DLD1 (cell line): ENCODE results near the gene METTL27.
"Not testable (repeated sequence)": the region's sequence is repeated elsewhere in the genome, so short reads cannot be mapped to it uniquely, and the experiment has no call there.

Source experiments
- in situ Hi-C: cut with HindIII; loops from 2 replicates; pipeline ENCODE4 v1.10.0; 2017; ENCODE audit warnings: low sequenced_read_pairs

Gene METTL27

GRCh38 chr7:73839743-73840714 lies 2.3 kb downstream of the METTL27 start:
- in situ Hi-C loops, result no loop called here

GRCh38 chr7:73839290-73839689 lies 3.0 kb downstream of the METTL27 start:
- in situ Hi-C loops, result no loop called here

- in situ Hi-C loops, result no loop called here
These were observed 3.7 kb downstream of the METTL27 start for GRCh38 chr7:73838642-73839041.

DNA sequence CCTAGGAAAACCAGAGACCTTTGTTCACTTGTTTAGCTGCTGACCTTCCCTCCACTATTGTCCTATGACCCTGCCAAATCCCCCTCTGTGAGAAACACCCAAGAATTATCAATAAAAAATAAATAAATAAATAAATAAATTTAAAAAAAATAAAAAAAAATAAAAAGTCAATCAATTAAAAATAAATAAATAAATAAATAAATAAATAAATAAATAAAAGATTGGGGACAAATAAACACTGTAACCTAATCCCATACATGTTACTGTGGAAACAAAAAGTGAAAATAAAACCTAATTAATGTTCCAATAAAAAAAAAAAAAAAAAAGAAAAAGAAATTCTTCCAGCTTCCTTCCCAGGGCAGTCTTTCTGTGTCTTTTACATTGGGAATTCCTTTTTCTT lies 5.1 kb downstream of the METTL27 start:
- in situ Hi-C loops, result not testable (repeated sequence)

GRCh38 chr7:73834626-73835191 lies 7.6 kb downstream of the METTL27 start:
- in situ Hi-C loops, result no loop called here

DNA sequence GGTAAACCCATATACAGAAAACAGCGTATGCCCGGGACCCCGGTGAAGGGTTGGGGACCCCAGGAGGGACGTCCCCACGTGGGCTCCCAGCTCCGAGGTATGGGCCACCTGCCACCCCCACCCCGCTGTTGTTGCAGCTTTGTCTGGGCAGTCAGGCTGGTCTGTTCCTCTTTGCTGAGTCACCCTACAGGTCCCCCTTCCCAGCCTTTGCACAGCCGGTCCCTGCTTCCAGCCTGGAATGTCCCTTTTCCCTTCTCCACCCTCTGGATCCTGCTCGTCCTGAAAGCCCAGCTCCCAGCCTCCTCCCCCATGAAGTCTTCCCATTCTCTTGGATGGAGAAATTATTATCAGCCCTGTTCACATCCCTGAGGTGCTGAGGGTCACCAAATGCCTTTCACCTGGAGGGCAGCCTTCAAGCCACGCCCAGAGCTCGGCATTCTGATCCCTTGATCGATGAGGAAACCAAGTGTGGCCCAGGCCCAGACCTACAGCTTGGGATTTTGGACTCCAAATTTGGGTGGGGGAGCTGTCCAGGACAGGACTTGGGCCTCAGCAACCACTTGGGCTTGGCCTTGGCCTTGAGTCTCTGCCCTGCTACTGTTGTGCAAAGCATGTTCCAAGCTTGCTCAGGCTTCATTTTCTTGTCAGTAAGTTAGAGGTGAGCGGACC lies 8.9 kb downstream of the METTL27 start:
- in situ Hi-C loops, result no loop called here

- in situ Hi-C loops, result no loop called here
These were observed 9.5 kb downstream of the METTL27 start for GRCh38 chr7:73832806-73833205.

DNA sequence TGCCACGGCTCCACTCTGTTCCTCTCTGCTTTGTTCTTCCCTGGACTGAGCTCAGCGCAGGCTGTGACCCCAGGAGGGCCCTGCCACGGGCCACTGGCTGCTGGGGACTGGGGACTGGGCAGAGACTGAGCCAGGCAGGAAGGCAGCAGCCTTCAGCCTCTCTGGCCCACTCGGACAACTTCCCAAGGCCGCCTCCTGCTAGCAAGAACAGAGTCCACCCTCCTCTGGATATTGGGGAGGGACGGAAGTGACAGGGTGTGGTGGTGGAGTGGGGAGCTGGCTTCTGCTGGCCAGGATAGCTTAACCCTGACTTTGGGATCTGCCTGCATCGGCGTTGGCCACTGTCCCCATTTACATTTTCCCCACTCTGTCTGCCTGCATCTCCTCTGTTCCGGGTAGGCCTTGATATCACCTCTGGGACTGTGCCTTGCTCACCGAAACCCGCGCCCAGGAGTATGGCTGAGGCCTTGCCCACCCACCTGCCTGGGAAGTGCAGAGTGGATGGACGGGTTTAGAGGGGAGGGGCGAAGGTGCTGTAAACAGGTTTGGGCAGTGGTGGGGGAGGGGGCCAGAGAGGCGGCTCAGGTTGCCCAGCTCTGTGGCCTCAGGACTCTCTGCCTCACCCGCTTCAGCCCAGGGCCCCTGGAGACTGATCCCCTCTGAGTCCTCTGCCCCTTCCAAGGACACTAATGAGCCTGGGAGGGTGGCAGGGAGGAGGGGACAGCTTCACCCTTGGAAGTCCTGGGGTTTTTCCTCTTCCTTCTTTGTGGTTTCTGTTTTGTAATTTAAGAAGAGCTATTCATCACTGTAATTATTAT lies 10.3 kb downstream of the METTL27 start:
- in situ Hi-C loops, result no loop called here

DNA sequence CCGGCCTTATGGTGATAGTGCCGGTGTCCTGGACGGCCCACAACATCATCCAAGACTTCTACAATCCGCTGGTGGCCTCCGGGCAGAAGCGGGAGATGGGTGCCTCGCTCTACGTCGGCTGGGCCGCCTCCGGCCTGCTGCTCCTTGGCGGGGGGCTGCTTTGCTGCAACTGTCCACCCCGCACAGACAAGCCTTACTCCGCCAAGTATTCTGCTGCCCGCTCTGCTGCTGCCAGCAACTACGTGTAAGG lies 10.8 kb downstream of the METTL27 start:
- in situ Hi-C loops, result no loop called here

DNA sequence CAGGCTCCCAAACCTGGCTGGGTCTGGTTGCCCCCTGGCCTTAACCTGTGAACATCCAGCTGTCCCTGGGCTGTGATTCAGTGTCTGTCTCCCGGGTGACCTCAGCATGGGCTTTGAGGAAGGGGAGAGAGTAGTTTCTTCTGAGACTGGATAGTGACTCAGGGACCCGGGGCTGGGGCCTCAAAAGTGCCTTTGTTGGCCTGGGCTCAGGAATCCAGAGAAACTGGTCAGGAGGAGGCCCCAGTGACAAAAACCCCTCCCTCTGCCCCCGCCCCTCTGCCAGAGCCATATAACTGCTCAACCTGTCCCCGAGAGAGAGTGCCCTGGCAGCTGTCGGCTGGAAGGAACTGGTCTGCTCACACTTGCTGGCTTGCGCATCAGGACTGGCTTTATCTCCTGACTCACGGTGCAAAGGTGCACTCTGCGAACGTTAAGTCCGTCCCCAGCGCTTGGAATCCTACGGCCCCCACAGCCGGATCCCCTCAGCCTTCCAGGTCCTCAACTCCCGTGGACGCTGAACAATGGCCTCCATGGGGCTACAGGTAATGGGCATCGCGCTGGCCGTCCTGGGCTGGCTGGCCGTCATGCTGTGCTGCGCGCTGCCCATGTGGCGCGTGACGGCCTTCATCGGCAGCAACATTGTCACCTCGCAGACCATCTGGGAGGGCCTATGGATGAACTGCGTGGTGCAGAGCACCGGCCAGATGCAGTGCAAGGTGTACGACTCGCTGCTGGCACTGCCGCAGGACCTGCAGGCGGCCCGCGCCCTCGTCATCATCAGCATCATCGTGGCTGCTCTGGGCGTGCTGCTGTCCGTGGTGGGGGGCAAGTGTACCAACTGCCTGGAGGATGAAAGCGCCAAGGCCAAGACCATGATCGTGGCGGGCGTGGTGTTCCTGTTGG lies 11.4 kb downstream of the METTL27 start, which contains the start of gene CLDN4:
Gene CLDN4, plus strand, starts transcription at position 316 of the 903 bp plus-strand sequence. Its CDS starts 206 bp downstream, at position 522.
- in situ Hi-C loops, result no loop called here

DNA sequence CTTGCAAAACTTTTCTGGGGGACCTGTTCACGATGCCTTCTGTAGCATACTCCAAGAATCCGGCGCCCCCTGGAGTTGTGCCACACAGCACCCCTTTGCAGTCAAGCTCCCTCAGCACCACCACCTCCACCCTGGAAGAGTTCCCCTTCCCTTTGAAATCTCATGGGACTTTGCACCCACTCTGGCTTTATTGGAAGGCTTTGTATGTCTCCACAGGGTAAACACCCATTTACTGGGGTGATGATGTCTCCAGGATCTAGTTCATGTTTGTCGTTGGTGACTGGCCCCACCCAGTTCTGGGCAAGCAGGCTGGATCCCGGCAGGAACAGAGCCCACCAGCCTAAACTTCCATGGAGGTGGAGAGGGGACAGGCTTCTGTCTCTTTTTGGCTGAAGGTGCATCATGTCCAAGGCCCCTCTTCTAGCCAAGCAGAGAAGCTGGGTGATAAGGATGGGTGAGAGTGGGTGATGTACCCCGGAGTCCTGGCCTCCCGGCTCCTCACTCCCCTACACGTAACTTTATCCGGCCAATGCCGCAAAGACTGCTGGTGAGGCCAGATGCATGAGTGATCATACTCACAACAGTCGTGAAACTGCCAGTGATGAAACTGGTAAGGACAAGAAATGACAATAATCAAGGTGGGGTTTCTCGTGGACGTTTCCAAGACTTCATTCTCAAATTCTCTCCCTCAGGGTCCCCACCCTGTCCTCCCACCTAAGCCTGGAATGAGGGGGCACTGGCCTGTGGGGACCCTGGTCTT lies 12.2 kb downstream of the METTL27 start:
- in situ Hi-C loops, result no loop called here

- in situ Hi-C loops, result no loop called here
These were observed 12.8 kb downstream of the METTL27 start for GRCh38 chr7:73829505-73829904.

DNA sequence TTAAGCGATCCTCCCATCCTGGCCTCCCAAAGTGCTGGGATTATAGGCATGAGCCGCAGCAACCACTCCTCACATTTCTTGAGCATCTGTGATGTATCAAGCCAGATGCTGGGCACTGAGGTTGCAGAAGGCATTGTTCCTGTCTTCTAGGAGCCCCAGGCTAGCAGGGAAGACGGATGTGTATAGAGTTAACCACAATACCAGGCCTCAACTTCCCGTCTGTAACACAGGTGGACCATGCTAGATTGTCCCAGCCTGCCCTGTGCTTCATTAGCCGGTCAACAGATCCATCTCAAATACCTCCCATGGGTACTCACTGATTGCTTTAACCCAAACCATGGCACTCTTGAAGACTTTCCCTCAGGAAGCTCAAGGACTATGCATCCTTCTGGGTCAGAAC lies 13.3 kb downstream of the METTL27 start:
- in situ Hi-C loops, result no loop called here

DNA sequence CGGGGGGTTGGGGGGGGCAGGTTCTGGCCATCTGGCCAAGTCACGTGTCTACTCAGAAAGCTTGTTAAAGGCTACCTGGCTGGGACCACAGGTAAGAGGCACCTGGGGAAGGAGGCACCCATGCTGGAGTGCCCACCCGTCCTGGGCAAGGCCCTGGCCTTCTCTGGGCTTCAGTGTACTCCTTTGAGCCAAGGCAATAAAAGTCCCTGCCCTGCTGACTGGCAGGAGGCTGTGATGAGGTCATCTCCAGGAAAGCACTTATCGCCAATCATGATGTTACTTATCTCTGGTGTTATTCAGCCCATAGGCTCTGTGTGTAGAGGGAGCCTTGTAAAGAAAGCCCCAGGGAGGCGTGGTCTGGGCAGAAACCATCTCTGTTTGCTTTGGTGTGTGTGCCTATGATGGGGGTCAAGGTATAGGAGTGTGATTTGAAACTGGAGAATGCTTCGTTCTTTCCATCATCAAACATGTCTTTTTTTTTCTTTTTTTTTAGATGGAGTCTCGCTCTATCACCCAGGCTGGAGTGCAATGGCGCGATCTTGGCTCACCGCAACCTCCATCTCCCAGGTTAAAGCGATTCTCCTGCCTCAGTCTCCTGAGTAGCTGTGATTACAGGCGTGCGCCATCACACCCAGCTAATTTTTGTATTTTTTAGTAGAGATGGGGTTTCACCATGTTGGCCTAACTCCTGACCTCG lies 14.1 kb downstream of the METTL27 start:
- in situ Hi-C loops, result no loop called here

GRCh38 chr7:73827567-73828106 lies 14.7 kb downstream of the METTL27 start:
- in situ Hi-C loops, result no loop called here

- in situ Hi-C loops, result no loop called here
These were observed 17.3 kb downstream of the METTL27 start for GRCh38 chr7:73824986-73825385.

- in situ Hi-C loops, result no loop called here
These were observed 18.3 kb downstream of the METTL27 start for GRCh38 chr7:73823873-73824592.

DNA sequence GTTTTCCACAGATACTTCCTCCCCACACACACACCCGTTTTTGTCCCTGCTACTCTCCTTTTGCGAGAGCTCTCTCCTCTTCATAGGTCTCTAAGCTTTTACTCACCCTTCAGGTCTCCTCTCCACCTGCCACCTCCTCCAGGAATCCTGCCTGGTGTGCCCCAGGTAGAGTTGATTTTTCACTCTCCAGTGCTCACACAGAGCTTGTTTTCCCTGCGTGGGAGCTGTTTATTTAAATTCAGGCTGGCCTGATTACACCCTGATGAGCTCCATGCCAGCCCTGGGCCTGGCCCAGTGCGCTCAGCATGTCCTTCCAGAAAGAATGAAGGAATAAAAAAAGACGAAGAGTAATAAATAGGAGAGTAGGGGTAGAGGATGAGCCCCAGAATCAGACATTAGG lies 19.1 kb downstream of the METTL27 start:
- in situ Hi-C loops, result no loop called here
